ENCODE data around the gene CDA.
A peak's percentile ranks its signal among the peaks of the same experiment; 100 is the strongest.

DNA sequence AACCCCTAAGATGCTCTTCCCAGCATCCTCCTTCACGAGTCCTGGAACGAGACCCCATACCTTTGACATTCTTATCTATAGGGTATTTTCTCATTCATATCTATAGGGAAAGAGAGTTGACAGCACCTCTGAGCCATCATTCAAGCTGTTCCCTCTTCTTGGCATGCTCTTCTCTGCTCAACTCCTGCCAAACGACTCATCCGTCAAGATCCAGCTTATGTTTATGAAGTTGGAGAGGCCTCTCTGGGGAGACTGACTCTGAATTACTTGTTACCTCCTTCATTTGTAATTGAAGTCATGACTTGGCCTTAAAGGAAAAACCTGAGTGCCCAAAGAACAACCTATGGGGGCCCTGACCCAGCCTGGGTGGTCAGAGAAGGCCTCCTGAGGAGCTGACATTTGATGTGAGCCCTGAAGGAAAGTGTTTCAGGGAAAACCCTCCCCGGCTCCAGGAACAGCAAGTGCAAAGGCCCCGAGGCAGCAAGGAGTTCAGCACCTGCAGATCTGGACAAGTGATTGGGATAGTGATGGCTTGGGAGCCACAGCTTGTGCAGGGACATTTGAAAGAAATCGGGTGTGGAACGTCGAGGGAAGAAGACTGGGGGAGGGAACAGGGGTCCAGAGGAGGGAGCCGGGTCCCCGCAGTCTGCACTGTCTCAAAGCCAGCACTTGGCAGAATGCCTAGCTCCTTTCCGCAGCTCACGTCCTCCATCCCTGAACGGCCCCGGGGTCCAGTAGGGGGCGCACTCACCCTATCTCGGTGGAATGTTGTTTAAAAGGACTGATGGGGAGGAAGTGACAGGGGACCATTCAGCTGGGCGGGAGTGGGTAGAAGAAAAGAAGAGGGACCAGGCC lies 14.0 kb upstream of the CDA start:
- TF ChIP-seq POLR2A (IDR thresholded peaks at IDR 0.05; ENCODE audit: low read depth, low read length) (no peak), FOS (IDR thresholded peaks at IDR 0.05; ENCODE audit: borderline replicate concordance, insufficient read depth, low read length) (no peak)
- TF ChIP-seq, protein P1, sequence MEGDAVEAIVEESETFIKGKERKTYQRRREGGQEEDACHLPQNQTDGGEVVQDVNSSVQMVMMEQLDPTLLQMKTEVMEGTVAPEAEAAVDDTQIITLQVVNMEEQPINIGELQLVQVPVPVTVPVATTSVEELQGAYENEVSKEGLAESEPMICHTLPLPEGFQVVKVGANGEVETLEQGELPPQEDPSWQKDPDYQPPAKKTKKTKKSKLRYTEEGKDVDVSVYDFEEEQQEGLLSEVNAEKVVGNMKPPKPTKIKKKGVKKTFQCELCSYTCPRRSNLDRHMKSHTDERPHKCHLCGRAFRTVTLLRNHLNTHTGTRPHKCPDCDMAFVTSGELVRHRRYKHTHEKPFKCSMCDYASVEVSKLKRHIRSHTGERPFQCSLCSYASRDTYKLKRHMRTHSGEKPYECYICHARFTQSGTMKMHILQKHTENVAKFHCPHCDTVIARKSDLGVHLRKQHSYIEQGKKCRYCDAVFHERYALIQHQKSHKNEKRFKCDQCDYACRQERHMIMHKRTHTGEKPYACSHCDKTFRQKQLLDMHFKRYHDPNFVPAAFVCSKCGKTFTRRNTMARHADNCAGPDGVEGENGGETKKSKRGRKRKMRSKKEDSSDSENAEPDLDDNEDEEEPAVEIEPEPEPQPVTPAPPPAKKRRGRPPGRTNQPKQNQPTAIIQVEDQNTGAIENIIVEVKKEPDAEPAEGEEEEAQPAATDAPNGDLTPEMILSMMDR (IDR thresholded peaks at IDR 0.05; ENCODE audit: extremely low read depth in 1 of 2, insufficient read depth in 1 of 2, low read depth in 1 of 2, low read length in 2 of 2): peak; percentile 74 to 88
